Spleen (tissue), 11 donors: ENCODE results near the gene TTLL11. TPM values are rescaled to one million over a fixed set of nuclear protein-coding genes. Genes with fewer than 3 reads are reported as not detected.

Experiments
- DNase-seq: peaks from one replicate; pipeline ENCODE4 v3.0.0-alpha.2; 2020
- H3K27ac ChIP-seq, 8 donors: fragments of 200-600 bp; sonication (generic) in 7 of 8; 1 replicate in 4 of 8; 2 replicates in 4 of 8; pipeline versions ENCODE4 v1.5.0 to v1.8.0; 2016 to 2021; ENCODE audit warnings: inconsistent platforms in 4 of 8, mild to moderate bottlenecking in 4 of 8, moderate library complexity in 1 of 8
- H3K27me3 ChIP-seq, 7 donors: fragments of 200-600 bp; sonication (generic) in 6 of 7; replicated peaks in 1 of 7; 1 replicate in 4 of 7; 2 replicates in 3 of 7; pipeline versions ENCODE4 v1.5.0 to v1.8.0; 2016 to 2021; ENCODE audit warnings: inconsistent platforms in 3 of 7, mild to moderate bottlenecking in 1 of 7
- H3K36me3 ChIP-seq, 6 donors: fragments of 200-600 bp; sonication (generic) in 5 of 6; 1 replicate in 4 of 6; 2 replicates in 2 of 6; pipeline versions ENCODE4 v1.5.0 to v1.8.0; 2016 to 2021; ENCODE audit warnings: inconsistent platforms in 2 of 6
- H3K4me1 ChIP-seq, 6 donors: fragments of 200-600 bp; sonication (generic) in 5 of 6; 1 replicate in 3 of 6; 2 replicates in 3 of 6; pipeline versions ENCODE4 v1.5.0 to v1.8.0; 2016 to 2021; ENCODE audit warnings: inconsistent platforms in 3 of 6
- H3K4me3 ChIP-seq, 8 donors: fragments of 200-600 bp; sonication (generic) in 7 of 8; 1 replicate in 4 of 8; 2 replicates in 4 of 8; pipeline versions ENCODE4 v1.5.0 to v1.8.0; 2016 to 2021; ENCODE audit warnings: inconsistent platforms in 4 of 8, mild to moderate bottlenecking in 4 of 8, moderate library complexity in 2 of 8
- H3K9me3 ChIP-seq, 8 donors: fragments of 200-600 bp; sonication (generic) in 7 of 8; 1 replicate in 4 of 8; 2 replicates in 4 of 8; pipeline versions ENCODE4 v1.5.0 to v1.8.0; 2016 to 2021; ENCODE audit warnings: inconsistent platforms in 4 of 8
- POLR2A ChIP-seq, 3 donors: fragments of 450-650 bp; IDR thresholded peaks; one replicate each; pipeline ENCODE4 v1.5.1; 2017; ENCODE audit warnings: antibody characterized with exemption in 3 of 3, mild to moderate bottlenecking in 1 of 3
- POLR2AphosphoS5 ChIP-seq, 3 donors: sonication (generic); formaldehyde crosslinking; IDR thresholded peaks; one replicate each; pipeline ENCODE4 v1.5.1; 2017; ENCODE audit warnings: antibody characterized with exemption in 3 of 3
- WGBS, 5 donors: extraction: QIAGEN DNeasy Blood & Tissue Kit in 3 of 5; methylation state at CpG; one replicate each; pipeline versions ENCODE4 v1.1.5 to v1.1.7; 2013 to 2018; 5-methylcytosine and 5-hydroxymethylcytosine counted together
- intact Hi-C: fragments of 100-400 bp; cut with DNase I; formaldehyde crosslinking; loops from one replicate; pipeline ENCODE4 v1.15.0; 2023; ENCODE audit warnings: low total_unique reads
- polyA plus RNA-seq, 3 donors: library from polyadenylated mRNA; stranded (reverse); fragments of 200-250 nt; gene quantifications; one replicate each; pipeline ENCODE4 v1.2.1, GENCODE V29; 2013
- total RNA-seq, 7 donors: library from RNA; depleted of rRNA in 3 of 7; stranded (reverse); fragments of >200 nt in 3 of 7; fragmentation: NEBNext Ultra II Directional in 4 of 7; extraction: Animal tissue kit (Norgen Biotek cat#: 25700) in 4 of 7; gene quantifications; one replicate each; pipeline versions ENCODE4 v1.1.0 to v1.2.1, GENCODE V29; 2016 to 2021
- TF ChIP-seq, protein P1 (sequence below), 11 experiments: fragments of 200-600 bp in 7 of 11; fragments of 450-650 bp in 4 of 11; sonication (generic) in 4 of 11; IDR thresholded peaks in 8 of 11; conservative IDR thresholded peaks in 3 of 11; 1 replicate in 7 of 11; 2 replicates in 4 of 11; pipeline versions ENCODE4 v1.4.0 to v1.8.0; 2016 to 2021; ENCODE audit warnings: antibody characterized with exemption in 11 of 11, inconsistent platforms in 4 of 11, mild to moderate bottlenecking in 1 of 11
- donor health status: healthy with polysubstance abuse.
- donor health status: DM: no; HTN: no; CAD: no; lungs with moderate emphysema.
- donor health status: DM: no; HTN: no; CAD: no.
- donor health status: Bipolar disorder and iron deficiency.
- donor health status: healthy.
- donor health status: DM: no; HTN: no; CAD: no.
- donor health status: DM: yes; HTN: yes; CAD: no.

Gene TTLL11
- total and polyA plus RNA-seq, 10 donors: 1.6 to 12.8 (median 7.3) TPM

DNA sequence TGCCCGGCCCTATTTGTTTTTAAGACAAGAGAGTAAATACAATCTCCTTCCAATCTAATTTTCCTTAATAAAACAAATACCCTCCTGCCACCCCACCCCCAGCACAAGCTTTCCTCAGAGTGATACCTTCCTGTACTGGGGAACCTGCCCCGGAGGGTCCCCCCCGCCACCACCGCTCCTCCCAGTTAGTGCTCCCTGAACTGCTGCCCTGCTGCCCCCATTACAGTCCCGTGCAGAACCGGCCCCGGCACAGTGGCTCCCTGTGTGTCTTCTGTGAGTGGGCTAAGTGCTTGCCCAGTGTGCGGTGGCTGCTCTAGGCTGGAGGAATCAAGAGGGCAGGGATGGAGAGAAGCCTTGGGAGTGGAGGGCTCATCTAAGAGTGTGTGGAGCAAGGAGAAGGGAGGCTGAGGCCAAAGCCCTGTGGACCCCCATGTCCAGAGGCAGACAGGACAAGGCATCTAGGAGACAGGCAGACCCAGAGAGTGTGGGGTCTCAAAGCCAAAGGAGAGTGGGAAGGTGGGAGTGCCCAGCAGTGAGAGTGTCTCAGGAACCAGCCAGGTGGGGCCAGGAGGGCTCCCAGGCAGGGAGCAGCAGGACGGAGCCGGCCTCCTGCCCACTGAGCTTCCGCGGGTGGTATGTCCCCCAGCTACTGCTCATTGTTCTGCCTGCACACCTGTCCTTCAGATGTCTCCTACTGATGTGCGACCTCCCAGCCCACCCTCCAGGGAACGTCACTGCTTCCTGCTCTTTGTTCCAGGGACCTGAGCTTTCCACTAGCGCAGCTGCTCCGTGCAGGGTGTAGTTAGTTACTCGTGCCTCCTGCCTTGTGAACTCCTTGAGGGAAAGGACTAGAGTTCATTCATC lies 312.7 kb downstream of the TTLL11 start:
- peak overlapping the region in 1 of 8 donors; percentile 22 for H3K27ac ChIP-seq
- 87 to 92% (median 91%) methylated on average over 16 to 17 of the region's 17 CpGs for WGBS, 5 donors
- H3K36me3 ChIP-seq: peaks cover 0 to 92% (median 34%) of the 10 kb centered on the region in 6 donors

GRCh38 chr9:121779381-121780117 lies 313.6 kb downstream of the TTLL11 start:
- H3K36me3 ChIP-seq: peaks cover 0 to 92% (median 36%) of the 10 kb centered on the region in 6 donors
- DNase-seq: no peak
- intact Hi-C loops: no loop called here
- TF ChIP-seq, protein P1, sequence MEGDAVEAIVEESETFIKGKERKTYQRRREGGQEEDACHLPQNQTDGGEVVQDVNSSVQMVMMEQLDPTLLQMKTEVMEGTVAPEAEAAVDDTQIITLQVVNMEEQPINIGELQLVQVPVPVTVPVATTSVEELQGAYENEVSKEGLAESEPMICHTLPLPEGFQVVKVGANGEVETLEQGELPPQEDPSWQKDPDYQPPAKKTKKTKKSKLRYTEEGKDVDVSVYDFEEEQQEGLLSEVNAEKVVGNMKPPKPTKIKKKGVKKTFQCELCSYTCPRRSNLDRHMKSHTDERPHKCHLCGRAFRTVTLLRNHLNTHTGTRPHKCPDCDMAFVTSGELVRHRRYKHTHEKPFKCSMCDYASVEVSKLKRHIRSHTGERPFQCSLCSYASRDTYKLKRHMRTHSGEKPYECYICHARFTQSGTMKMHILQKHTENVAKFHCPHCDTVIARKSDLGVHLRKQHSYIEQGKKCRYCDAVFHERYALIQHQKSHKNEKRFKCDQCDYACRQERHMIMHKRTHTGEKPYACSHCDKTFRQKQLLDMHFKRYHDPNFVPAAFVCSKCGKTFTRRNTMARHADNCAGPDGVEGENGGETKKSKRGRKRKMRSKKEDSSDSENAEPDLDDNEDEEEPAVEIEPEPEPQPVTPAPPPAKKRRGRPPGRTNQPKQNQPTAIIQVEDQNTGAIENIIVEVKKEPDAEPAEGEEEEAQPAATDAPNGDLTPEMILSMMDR (IDR thresholded peaks at IDR 0.05 in 8 of 11, conservative IDR thresholded peaks at IDR 0.05 in 3 of 11): no peak
- TF ChIP-seq POLR2AphosphoS5 (IDR thresholded peaks at IDR 0.05) (no peak), POLR2A (IDR thresholded peaks at IDR 0.05) (no peak)
- H3K27me3 ChIP-seq: no peaks in the 10 kb centered on the region
- peaks cover 0 to 38% (median 14%) of the 10 kb centered on the region in 6 donors for H3K4me1 ChIP-seq
- H3K4me3 ChIP-seq: no peak overlapping the region
- 60 to 82% (median 74%) methylated on average over 13 of the region's 13 CpGs for WGBS, 5 donors
- peaks cover 0 to 9% (median 0%) of the 10 kb centered on the region in 8 donors for H3K9me3 ChIP-seq
- H3K27ac ChIP-seq: peak overlapping the region in 3 of 8 donors; percentile 22 to 45 (median 37)

More for the DNA sequence above, 312.7 kb downstream of the TTLL11 start:
- H3K9me3 ChIP-seq: peaks cover 0 to 9% (median 0%) of the 10 kb centered on the region in 8 donors
- intact Hi-C loops: no loop called here
- no peak for TF ChIP-seq POLR2AphosphoS5 (IDR thresholded peaks at IDR 0.05)
- TF ChIP-seq POLR2A (IDR thresholded peaks at IDR 0.05): no peak
- TF ChIP-seq, protein P1 (IDR thresholded peaks at IDR 0.05 in 8 of 11, conservative IDR thresholded peaks at IDR 0.05 in 3 of 11): no peak
- no peak overlapping the region for H3K4me3 ChIP-seq
- H3K27me3 ChIP-seq: no peaks in the 10 kb centered on the region
- DNase-seq: no peak
- H3K4me1 ChIP-seq: peaks cover 0 to 37% (median 13%) of the 10 kb centered on the region in 6 donors

GRCh38 chr9:121778252-121779225 lies 314.6 kb downstream of the TTLL11 start:
- TF ChIP-seq, protein P1 (IDR thresholded peaks at IDR 0.05 in 8 of 11, conservative IDR thresholded peaks at IDR 0.05 in 3 of 11): no peak
- peak overlapping the region in 3 of 8 donors; percentile 5 to 45 (median 37) for H3K27ac ChIP-seq
- intact Hi-C loops: no loop called here
- 86 to 96% (median 92%) methylated on average over 4 of the region's 4 CpGs for WGBS, 5 donors
- H3K4me1 ChIP-seq: peaks cover 2 to 40% (median 16%) of the 10 kb centered on the region in 6 donors
- peaks cover 0 to 92% (median 36%) of the 10 kb centered on the region in 6 donors for H3K36me3 ChIP-seq
- H3K9me3 ChIP-seq: peaks cover 0 to 9% (median 0%) of the 10 kb centered on the region in 8 donors
- DNase-seq: no peak
- H3K4me3 ChIP-seq: no peak overlapping the region
- no peaks in the 10 kb centered on the region for H3K27me3 ChIP-seq
